AG04450 (cell line): ENCODE data around the gene TADA1. TPM values are rescaled to one million over a fixed set of nuclear protein-coding genes. Genes with fewer than 3 reads are reported as not detected.

Source experiments
- CTCF ChIA-PET: fragments of 300-600, 350-600 bp; formaldehyde crosslinking; extraction: SDS; loops from one replicate; lab custom pipeline; 2022; ENCODE audit warnings: antibody characterized with exemption, inconsistent platforms; lab: Charles Lee
- POLR2A ChIA-PET: fragments of 350-600 bp; formaldehyde crosslinking; extraction: SDS; loops from one replicate; lab custom pipeline; 2021; ENCODE audit warnings: antibody characterized with exemption, inconsistent platforms; lab: Yijun Ruan, JAX
- DNase-seq: peaks from one replicate; pipeline ENCODE4 v3.0.0-alpha.2; 2011; ENCODE audit warnings: low read depth, low spot score
- H3K27ac ChIP-seq: one replicate; pipeline ENCODE4 v1.5.1; 2012; ENCODE audit warnings: low read depth, low read length, control low read depth
- H3K27me3 ChIP-seq: one replicate; pipeline ENCODE4 v1.6.0; 2012; ENCODE audit warnings: low read length; ENCODE audit not compliant: control insufficient read depth, insufficient read depth
- H3K4me3 ChIP-seq: 2 replicates; pipeline ENCODE4 v1.5.1; 2011; ENCODE audit warnings: mild to moderate bottlenecking, low read depth, low read length, control low read depth
- H3K9me3 ChIP-seq: 2 replicates; pipeline ENCODE4 v1.5.1; 2012; ENCODE audit warnings: low read length; ENCODE audit not compliant: control insufficient read depth, insufficient read depth
- CTCF ChIP-seq: IDR thresholded peaks from 2 replicates; pipeline ENCODE4 v1.5.1; 2011; ENCODE audit warnings: low read depth, low read length, control low read depth, inconsistent platforms
- polyA plus RNA-seq: library from polyadenylated mRNA; depleted of rRNA; stranded (reverse); fragments of >200 nt; gene quantifications from 2 replicates; pipeline ENCODE4 v1.2.3, GENCODE V29; 2011

Gene TADA1
- polyA plus RNA-seq, 1 experiment, result 13.3 TPM

DNA sequence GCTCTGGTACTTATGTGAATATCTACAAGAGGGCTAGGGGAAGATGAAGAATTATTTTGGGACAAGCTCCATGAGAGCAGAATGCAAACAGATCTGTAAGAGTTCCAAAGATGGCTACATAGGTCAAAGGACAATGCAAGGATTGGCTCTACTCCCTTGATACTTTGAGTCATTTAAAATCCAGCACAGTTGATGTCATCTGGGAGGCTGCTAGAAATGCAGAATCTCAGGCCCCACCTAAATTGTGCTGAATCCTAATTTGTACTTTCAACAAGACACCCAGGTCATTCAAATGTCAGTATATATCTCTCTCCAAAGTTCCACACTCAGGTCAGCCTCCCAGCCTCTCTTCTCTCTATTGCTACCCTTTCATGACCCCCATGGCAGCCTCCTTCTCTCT lies 23.7 kb upstream of the TADA1 start:
- TF ChIP-seq CTCF, result no peak
- CTCF ChIA-PET, result interaction anchor here (1.5 kb wide), 1 partner anchor 10 kb away, joined by 8 read pairs; no protein-coding TSS in a partner anchor
- H3K4me3 ChIP-seq, result no peak overlapping the region
- POLR2A ChIA-PET, result no interaction called here
- no peaks in the 10 kb centered on the region for H3K27me3 ChIP-seq
- H3K9me3 ChIP-seq, result no peaks in the 10 kb centered on the region; the same call in 1 of the 2 replicates
- no peak for DNase-seq
- no peak overlapping the region for H3K27ac ChIP-seq

GRCh38 chr1:166895766-166896165 lies 19.7 kb upstream of the TADA1 start:
- POLR2A ChIA-PET, result no interaction called here
- Histone ChIP-seq H3K27me3 (peaks cover 3% of the 10 kb centered on the region), H3K9me3 (no peaks in the 10 kb centered on the region; the same call in 1 of the 2 replicates), H3K27ac (no peak overlapping the region), H3K4me3 (no peak overlapping the region)
- DNase-seq, result no peak
- no peak for TF ChIP-seq CTCF
- CTCF ChIA-PET, result interaction anchor here (2.3 kb wide), 1 partner anchor 14 kb away, joined by 7 read pairs; no protein-coding TSS in a partner anchor

DNA sequence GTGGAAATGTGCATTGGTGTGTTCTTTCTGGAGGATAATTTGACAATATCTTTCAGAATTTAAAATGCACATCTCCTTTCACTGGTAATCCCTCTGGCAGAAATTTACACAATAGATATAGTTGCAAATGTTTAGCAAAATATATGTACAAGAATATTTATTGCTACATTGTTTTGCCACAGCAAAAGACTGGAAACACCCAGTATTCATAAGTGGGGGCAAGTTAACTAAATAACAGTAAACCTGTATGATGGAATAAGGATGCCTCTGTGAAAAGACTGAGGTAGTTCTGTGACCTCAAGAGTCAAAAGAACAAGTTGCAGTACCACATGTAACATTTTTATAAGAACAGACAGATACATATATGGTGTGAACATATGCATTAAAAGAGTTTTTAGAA lies 13.7 kb upstream of the TADA1 start:
- CTCF ChIA-PET, result no interaction called here

GRCh38 chr1:166888373-166889111 lies 12.5 kb upstream of the TADA1 start:
- POLR2A ChIA-PET, result no interaction called here
- peaks cover 6% of the 10 kb centered on the region; the same call in 1 of the 2 replicates for H3K9me3 ChIP-seq
- H3K27ac ChIP-seq, result no peak overlapping the region
- TF ChIP-seq CTCF, result no peak
- H3K4me3 ChIP-seq, result no peak overlapping the region
- CTCF ChIA-PET, result no interaction called here
- no peak for DNase-seq
- peaks cover 18% of the 10 kb centered on the region for H3K27me3 ChIP-seq

More for the DNA sequence above, 13.7 kb upstream of the TADA1 start:
- TF ChIP-seq CTCF, result no peak
- no peak for DNase-seq
- no peak overlapping the region for H3K4me3 ChIP-seq
- H3K9me3 ChIP-seq, result no peaks in the 10 kb centered on the region
- H3K27me3 ChIP-seq, result peaks cover 7% of the 10 kb centered on the region
- no peak overlapping the region for H3K27ac ChIP-seq
- POLR2A ChIA-PET, result no interaction called here

- CTCF ChIA-PET, result interaction anchor here (2.0 to 4.7 kb wide), 3 partner anchors 9 to 174 kb away, joined by 4 to 37 read pairs (median 11); partner anchors contain the start of gene TADA1
- peaks cover 26% of the 10 kb centered on the region for H3K27me3 ChIP-seq
- POLR2A ChIA-PET, result no interaction called here
Observed at GRCh38 chr1:166884971-166885370, 8.9 kb upstream of the TADA1 start.

More at GRCh38 chr1:166884971-166885370, 8.9 kb upstream of the TADA1 start:
- Histone ChIP-seq H3K27ac (no peak overlapping the region), H3K4me3 (no peak overlapping the region), H3K9me3 (peaks cover 6% of the 10 kb centered on the region; the same call in 1 of the 2 replicates)
- DNase-seq, result no peak
- no peak for TF ChIP-seq CTCF
